Uterus (tissue), 2 donors: ENCODE measurements around the gene MMS22L.

Experiments
- POLR2A ChIP-seq, 2 donors: fragments of 450-650 bp; IDR thresholded peaks; one replicate each; pipeline ENCODE4 v1.6.1; 2016; ENCODE audit warnings: antibody characterized with exemption in 2 of 2, mild to moderate bottlenecking in 1 of 2, moderate library complexity in 1 of 2
- TF ChIP-seq, protein P1 (sequence below), 4 experiments: fragments of 200-600 bp in 2 of 4; fragments of 450-650 bp in 2 of 4; sonication (generic) in 2 of 4; IDR thresholded peaks; one replicate each; pipeline ENCODE4 v1.5.1; 2016 to 2019; ENCODE audit warnings: antibody characterized with exemption in 4 of 4, mild to moderate bottlenecking in 2 of 4, moderate library complexity in 1 of 4

- TF ChIP-seq, protein P1, sequence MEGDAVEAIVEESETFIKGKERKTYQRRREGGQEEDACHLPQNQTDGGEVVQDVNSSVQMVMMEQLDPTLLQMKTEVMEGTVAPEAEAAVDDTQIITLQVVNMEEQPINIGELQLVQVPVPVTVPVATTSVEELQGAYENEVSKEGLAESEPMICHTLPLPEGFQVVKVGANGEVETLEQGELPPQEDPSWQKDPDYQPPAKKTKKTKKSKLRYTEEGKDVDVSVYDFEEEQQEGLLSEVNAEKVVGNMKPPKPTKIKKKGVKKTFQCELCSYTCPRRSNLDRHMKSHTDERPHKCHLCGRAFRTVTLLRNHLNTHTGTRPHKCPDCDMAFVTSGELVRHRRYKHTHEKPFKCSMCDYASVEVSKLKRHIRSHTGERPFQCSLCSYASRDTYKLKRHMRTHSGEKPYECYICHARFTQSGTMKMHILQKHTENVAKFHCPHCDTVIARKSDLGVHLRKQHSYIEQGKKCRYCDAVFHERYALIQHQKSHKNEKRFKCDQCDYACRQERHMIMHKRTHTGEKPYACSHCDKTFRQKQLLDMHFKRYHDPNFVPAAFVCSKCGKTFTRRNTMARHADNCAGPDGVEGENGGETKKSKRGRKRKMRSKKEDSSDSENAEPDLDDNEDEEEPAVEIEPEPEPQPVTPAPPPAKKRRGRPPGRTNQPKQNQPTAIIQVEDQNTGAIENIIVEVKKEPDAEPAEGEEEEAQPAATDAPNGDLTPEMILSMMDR (IDR thresholded peaks at IDR 0.05), result no peak
- no peak for TF ChIP-seq POLR2A (IDR thresholded peaks at IDR 0.05)
Observed at GRCh38 chr6:97175806-97176205, 107.2 kb downstream of the MMS22L start.
